Stimulated activated CD4-positive, alpha-beta T cell treated with anti-CD3 and anti-CD28 coated beads, Interleukin-4, amount 100 ng/mL, for 24 hours (primary cell): ENCODE measurements around the gene PHTF1.

ENCODE experiments used
- DNase-seq: peaks from one replicate; pipeline ENCODE4 v3.0.0-alpha.2; 2020

Gene PHTF1

DNA sequence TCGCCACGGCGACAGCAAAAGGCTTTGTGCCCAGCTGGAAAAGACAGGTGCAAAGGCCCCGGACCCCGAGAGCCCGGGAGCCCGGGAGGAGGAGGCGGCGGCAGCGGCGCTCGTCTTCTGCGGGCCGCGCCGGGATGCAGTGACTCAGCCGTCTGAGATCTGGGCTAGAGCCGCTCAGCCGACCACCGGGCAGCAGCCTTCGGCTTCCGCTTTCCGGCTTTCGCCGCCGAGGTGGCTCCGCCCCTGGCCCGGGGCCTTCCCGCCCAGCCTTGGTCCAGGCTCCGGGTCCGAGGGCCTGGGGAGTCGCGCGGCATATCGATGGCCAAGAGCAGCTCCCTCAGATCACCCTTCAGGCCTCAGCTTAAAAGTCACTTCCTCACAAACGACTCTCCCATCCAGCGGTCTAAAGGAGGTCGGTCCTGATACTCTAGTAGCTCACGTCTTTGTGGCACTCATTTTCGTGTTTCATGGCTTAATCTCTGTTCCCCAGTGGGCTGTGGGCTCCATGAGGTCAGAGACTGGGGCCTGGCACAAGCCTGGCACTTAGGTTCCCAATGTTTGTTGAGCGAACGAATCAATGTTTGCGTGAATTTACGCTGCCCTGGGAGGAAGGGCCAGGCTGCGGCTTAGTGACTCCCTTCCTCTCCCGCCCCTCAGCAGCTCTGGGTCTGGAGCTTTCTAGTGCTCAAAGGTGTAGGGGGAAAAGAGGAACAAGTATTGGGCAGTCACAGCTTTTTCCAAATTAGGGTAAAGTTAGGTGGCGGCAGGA, at the start of gene PHTF1:
Gene PHTF1 (minus strand): TSS at position 154 of the 769 bp plus-strand sequence. CDS start 783 bp downstream, outside the sequence.
- peak; percentile 49 for DNase-seq

DNA sequence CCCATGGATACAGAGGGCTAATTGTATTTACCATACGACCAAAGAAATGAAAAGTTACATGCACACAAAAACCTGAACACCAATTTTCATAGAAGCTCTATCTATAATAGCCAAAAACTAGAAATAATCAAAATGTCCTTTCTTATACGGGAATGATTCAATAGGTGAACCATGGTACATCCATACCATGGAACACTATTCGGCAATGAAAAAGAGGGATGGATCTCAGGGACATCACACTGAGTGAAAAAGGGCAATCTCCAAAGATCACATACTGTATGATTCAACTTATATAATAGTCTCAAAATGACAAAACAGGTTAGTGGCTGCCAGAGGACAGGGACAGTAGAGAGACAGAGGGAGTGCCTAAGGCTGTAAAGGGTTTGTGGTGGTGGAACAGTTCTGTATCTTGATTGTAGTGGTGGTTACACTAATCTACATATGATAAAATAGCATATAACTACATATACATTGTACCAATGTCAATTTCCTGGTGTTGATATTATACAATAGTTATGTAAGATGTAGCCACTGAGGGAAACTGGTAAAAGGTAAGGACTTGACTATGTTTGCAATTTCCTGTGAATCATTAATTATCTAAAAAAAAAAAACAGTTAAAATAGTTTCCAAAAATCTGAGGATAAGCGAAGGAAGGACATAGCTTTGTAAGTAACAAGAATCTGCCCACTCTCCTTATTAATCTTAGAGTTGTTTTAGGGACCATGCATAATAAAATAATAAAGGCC, 49.3 kb upstream of the PHTF1 start:
- no peak for DNase-seq

DNA sequence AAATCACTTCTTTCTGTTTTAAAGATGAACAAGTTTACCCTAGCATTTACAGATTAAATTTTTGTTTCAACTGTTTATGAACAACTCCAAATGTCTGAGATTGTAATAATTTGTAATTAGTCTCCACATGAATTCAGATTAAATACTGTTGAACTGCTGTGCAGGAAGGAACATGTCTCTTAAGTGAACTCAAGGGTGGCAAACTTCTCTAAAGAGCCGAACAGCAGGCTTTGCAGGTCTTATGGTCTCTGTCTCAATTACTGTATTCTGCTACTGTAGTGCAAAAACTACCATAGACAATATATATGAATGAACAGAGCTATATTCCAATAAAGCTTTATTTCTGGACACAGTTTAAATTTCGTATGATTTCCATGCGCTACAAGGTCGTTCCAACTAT, 46.4 kb upstream of the PHTF1 start:
- no peak for DNase-seq

DNA sequence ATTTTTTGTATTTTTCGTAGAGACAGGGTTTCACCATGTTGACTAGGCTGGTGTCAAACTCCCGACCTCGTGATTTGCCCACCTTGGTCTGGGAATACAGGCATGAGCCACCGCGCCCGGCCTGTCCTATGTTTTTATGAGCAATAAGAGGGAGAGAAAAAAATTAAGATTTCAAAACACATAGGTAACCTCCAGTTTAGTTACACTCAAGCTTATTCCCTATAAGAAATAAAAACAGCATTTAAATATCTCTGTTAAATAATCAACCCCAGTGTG, 45.9 kb upstream of the PHTF1 start:
- DNase-seq = no peak

DNA sequence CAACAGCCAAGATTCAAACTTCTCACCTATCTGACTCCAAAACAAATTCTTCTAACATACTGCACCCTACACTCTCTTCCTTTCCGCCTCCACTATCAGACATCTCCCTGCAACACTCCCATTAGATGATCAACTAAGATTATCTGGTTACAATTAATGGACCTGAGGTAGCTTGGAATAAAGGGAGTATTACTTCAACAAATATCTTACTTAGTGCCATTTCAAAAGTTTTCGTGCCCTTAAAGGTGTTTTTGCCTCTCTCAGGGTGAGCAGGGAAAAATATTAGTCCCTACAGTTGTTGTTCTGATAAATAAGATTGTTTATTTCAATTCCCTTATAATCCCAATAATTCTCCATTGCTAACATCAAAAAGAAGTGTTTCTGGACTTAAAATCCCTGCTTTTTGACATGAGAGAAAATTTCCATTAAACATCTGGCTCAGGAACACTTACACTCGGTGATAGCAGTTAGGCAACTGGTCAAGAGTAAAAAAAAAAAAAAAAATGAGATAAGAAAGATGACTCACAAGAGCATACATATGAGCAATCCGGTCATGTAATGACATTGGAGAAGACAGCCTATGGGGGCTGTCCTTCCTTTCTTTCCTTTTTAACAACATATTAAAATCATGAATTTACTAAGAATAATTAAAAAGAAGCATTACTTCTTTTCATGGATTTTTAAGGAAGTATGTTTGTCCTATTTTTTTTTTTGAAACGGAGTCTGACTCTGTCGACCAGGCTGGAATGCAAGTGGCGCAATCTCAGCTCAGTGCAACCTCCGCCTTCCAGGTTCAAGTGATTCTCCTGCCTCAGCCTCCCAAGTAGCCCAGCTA, 45.4 kb upstream of the PHTF1 start:
- no peak for DNase-seq

DNA sequence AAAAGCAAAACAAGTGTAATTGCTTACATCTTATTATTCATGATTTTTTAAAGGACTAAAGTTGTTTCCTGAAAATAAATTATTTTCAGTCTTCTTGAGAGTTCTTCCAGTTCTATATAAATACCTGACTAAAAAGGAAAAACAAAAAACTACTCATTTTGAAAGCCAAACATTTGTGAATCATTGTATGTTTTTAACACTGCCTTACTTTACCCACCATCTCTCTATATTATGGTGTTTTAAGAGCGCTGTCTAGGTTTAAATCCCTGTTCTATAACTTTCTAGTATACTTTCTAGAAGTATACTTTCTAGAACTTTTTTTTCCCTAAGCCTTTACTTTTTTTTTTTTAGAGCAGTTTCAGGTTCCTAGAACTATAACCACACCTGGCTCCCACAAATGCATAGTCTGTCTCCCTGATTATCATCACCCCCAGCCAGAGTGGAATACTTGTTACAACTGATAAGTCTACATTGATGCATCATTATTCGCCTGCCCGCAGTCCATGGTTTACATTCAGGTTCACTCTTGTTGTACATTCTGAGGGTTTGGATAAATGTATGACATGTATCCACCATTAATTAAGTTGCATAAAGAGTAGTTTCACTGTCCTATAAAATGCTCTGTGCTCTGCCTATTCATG, 43.2 kb upstream of the PHTF1 start:
- no peak for DNase-seq

DNA sequence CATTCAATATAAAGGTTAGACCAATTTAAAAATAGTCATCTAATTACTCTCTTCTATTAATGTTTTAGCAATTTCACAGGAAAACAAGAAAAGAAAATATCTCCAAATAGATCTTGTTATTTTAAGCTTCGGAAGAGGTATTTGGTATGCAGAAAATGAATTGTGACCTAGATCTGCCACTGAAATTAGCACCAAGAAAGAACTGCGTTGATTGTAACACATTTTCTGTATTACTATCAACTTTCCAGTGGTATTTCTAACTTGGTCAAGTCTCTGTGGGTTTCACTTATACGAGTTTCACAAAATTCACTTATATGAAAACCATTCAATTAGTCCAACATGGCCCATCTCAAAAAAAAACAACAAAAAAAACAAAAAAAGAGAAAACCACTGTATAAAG, 41.2 kb upstream of the PHTF1 start:
- no peak for DNase-seq

DNA sequence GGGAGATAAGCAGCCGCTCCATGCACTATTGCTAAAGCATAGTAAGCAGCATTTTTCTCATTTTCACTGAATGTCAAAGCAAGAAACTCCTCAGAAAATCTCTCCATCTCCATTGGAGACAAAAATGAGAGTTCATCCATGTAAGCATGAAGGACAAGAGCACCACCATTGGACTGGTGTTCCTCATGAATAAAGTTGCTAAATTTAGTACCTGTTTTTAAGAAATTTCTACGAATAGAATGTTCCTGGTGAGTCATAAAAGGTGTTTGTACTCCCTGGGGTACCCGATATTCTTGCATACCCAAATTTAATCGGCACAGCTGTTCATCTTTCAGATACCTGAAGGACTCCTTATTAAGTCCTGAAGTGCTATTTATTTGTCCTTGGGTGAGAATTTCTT, 38.2 kb upstream of the PHTF1 start:
- DNase-seq = no peak

DNA sequence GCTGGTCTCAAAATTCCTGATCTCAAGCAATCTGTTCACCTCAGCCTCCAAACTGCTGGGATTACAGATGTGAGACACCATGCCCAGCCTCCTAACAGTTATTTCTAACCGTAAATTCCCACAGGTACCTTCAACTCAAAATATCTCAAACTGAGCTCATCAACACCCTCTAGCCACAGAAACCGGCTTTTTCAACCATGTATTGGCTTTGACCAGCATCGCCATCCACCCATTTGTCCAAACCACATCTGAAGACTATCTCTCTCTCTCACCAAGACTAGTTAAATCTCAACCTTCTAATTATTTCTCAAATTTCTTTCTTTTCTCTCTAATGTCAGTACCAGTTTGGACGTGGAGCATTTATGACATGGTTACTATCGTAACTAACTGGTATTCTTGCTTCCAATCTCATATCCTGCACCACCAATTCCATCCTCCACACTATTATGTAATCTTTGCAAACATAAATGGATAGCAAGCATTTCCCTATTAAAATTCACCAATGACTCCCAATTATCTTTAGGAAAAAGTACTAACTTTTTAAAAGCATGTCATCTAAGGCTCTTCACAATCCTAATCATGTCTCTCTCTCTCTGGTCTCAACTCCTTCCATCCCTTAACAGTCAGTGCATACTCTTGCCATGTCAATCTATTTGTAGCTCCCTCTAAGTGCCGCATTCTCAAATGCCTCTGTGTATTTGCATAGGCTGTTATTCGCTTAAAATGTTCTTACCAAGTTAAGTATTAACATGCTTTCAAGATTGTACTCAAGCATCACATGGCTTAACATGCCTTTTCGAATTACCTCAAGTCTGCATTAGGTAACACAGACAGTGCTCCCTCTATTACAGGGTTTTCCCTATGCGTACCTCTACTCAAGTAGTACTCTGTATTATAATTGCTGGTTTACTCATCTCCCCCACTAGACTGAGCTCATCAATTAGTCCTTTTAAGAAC, 34.9 kb upstream of the PHTF1 start:
- no peak for DNase-seq

DNA sequence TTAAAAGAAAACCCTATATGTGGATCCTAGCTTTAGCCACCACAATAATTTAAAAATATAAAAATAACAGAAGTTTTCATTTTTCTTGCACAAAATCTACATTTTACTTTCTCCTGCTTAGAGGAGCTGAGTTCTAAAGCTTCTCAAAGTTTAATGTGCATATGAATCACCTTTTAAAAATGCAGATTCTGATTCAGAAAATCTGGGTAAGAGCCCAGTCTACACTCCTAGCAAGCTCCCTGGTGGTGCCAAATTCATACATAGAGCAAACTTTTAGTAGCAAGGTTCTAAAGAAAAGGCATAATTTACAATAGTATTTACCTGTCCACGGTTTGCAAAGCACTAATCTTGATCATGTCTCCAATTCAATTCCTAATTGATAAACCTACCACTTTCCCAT, 33.7 kb upstream of the PHTF1 start:
- DNase-seq = no peak

DNA sequence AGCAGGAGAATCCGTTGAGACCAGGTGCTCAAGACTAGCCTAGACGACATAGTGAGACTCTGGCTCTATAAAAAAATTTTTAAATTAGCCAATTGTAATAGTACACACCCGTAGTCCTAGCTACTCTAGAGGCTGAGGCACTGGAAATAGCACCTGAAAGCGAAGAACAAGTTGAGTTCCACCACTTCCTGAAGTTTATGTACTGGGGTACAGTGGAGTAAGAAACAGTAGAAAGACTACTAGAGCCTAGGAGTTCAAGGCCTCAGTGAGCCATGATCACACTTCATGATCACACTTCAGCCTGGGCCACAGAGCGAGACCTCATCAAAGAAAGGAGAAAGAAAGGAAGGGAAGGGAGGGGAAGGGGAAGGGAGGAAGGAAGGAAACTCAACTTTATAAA, 33.2 kb upstream of the PHTF1 start:
- DNase-seq = no peak

DNA sequence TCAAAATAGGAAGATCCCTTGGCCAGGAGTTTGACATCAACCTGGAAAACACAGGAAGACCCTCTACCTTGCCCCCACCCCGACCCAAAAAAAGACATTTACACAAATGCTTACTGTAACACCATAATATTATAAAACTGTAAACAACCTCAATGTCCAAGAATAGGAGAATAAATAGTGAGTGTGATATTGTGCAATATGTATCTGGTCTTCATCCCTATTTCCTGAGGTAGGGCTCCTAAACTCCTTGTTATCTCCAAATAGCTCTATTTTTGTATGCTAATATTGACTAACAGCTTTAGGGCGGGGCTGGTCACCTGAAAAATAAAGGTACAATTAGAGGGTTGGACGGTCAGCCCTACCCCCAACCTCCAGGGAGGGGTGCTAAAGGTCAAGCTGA, 29.5 kb upstream of the PHTF1 start:
- DNase-seq = no peak

DNA sequence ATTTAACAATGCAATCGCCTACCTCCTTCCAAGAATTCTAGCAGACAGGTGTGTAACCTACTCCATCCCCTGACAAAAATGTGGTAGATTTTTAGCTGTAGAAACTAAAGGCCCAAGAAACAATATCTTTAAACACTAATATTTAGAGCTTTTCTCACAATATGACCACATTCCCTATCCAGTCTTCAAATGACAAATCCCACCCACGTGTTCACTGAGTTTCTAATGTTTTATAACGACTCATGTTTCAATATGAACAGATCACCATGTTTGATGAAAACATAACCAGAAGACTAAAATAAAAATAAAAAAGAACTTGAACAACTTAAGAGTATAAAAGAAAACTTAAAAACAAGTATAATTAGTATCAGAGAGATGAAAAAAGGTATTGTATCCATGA, 28.4 kb upstream of the PHTF1 start:
- DNase-seq = no peak

DNA sequence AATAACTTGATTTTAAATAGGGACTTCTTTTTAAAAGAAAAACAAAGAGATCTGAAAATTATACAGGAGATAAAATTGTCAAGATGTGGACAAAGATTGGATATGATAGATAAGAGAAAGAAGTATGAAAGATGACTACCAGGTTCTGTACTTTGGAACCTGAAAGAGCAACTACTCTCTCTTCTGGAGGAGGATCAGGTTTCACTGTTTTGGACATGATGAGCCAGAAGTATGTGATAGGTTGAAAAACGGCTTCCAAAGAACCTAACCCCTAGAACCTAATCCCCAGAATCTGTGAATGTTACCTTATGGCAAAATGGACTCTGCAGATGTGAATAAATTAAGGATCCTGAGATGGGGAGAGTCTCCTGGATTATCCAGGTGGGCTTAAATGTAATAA, 26.8 kb upstream of the PHTF1 start:
- no peak for DNase-seq

DNA sequence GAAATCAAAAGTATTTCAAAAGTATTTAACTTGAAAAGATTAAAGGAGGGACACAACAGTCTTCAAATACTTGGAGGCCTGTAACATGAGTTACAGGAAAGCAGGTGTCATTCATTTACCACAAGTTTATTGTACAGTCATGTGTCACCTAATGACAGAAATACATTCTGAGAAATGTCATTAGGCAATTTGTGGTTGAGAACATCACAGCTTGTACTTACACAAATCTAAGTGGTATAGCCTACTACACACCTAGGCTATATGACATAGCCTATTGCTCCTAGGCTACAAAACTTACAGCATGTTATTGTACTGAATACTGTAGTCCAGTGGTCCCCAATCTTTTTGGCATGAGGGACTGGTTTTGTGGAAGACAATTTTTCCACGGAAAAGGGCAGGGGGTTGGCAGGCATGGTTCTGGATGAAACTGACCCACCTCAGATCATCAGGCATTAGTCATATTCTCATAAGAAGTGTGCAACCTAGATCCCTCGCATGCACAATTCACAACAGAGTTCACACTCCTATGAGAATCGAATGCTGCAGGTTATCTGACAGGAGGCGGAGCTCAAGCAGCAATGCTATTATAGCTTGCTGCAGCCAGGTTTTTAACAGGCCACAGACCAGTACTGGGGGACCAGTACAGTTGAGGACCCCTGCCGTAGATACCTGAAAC, 25.0 kb upstream of the PHTF1 start:
- DNase-seq = peak; percentile 27

DNA sequence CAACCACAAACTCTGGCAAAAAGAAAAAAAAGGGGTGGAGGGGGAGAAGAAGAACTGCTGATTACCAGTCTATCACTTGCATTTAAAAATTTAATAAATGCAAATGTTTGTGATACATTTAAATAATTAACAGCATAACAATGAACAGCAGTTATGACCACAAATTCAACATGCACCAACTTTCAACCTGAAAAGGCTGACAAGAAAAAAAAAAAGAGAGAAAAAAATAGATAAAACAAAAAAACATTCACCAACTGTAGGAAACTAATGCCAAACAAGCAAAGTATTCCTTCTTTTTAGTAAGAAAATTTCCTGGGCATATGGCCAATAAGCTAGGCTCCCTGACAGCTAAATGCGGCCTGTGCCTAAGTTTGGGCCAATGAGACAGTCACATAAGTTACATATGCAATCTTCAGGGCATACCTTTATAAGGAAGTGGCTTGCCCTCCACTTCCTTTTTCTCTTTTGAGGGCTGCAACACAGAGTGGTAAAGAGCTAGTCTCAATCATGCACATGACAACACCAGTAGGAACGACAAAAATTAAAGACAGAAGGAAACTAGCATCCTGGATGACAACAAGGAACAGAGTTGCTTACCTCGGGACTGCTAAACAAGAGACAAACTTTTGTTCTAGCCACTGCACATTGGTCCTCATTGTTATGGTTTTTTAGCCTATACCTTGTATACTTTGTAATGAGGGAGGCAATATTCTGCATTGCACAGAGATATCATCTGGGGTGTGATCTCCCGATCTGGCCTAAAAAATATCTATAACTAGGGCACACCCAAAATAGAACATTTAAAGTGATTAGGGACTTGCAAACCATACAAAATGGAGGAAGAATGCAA, 24.2 kb upstream of the PHTF1 start:
- DNase-seq = peak; percentile 32

DNA sequence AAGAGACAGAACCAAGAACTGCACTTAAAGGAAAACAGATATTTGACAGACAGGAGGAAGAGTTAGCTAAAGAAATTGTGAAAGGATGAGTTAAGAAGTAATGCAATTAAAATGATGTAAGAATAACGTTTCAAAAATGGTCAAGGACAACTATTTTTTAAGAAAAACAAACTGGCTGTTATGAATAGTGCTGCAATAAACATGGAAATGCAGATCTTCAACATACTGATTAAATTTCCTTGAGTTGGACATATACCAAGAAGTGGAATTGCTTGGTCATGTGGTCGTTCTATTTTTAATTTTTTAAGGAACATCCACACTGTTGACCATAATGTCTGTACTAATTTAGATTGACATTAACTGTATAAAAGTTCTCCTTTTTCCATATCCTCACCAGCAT, 23.1 kb upstream of the PHTF1 start:
- DNase-seq = no peak

DNA sequence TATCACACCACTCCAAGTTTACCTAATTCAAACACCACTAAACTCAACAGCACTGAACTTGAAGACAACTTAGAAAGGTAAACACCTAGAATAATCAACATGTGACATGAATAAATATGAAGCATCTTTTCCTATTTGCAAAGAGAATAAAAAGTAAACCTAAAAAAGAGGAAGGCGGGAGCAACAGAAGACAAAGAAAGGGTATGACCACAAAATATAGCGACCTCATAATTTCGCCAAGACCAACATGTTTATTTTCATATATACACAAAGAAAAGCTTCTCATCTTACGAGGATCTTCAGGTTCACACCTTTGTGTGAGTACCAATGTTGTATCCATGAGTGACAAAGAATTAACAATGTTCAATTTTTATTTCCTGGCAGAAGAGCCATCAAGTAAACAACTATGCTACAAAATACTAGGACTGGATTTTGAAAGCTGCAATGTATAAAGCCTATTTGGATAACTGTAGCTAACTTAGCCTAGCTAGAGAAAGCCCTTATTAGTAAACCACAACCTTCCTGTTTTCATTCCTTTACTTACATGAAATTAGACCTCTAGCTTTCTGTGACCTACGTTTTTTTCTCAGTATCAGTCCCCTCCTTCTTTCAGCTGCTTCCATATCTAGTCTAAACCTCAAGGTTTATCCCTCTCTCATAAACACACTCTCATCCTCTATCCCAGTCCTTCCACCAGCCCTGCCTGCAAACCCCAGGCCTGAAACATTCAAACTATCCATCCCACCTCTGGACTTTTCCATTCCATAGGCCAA, 21.3 kb upstream of the PHTF1 start:
- DNase-seq = no peak

DNA sequence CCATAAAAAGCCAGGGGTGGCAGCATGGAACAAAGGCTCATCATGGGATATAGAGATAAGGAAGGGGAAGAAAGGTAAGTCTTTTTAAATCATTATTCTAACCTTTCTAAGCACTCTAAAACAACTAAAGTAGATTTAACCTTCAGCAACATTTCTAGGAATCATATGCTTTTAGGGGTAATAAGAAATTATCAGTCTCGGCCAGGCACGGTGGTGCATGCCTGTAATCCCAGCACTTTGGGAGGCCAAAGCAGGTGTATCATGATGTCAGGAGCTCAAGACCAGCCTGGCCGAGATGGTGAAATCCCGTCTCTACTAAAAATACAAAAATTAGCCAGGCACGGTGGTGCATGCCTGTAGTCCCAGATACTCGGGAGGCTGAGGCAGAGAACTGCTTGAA, 20.3 kb upstream of the PHTF1 start:
- no peak for DNase-seq

DNA sequence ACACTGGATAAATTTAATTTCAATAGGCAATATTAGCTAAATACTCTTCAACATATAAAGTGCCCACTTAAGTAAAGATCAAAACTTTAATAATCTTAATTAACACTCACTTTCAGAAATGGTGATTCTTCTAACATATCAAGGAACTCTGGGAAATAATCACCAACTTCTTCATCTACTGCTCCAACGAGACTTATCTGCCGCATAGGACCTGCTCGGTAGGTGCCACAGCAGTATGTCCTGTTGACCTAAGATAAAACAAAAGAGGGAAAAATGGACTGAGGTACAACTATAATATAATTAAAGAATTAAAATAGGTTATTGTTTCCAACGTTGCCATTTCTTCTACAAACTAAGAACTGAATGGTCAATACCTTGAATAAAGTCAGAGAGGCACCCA, 18.3 kb upstream of the PHTF1 start:
- DNase-seq = no peak
